ENCODE results near the gene BPIFB2. TPM values are rescaled to one million over a fixed set of nuclear protein-coding genes. Genes with fewer than 3 reads are reported as not detected.

Gene BPIFB2
- polyA plus RNA-seq, 3 donors, result not detected

DNA sequence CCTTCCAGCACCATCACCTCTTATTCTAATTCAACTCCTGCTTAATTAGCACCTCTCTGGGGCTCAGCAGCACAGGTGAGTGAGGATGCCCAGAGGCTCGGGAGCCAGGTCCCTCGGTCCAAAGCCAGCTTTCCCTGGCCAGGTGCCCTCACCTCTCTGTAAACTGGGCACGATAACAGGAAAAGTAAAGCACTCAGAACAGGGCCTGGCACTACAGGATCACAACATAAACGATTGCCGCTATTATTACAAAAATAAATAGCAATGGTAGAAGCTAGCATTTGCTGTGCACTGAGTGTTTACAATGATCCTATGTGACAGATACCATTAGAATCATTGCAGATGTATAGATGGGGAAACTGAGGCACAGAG is 2.6 kb downstream of the BPIFB2 start:
- no peak overlapping the region for H3K9ac ChIP-seq (ENCODE audit: insufficient read depth, low read length, poor library complexity, severe bottlenecking)
- TF ChIP-seq, protein P1, sequence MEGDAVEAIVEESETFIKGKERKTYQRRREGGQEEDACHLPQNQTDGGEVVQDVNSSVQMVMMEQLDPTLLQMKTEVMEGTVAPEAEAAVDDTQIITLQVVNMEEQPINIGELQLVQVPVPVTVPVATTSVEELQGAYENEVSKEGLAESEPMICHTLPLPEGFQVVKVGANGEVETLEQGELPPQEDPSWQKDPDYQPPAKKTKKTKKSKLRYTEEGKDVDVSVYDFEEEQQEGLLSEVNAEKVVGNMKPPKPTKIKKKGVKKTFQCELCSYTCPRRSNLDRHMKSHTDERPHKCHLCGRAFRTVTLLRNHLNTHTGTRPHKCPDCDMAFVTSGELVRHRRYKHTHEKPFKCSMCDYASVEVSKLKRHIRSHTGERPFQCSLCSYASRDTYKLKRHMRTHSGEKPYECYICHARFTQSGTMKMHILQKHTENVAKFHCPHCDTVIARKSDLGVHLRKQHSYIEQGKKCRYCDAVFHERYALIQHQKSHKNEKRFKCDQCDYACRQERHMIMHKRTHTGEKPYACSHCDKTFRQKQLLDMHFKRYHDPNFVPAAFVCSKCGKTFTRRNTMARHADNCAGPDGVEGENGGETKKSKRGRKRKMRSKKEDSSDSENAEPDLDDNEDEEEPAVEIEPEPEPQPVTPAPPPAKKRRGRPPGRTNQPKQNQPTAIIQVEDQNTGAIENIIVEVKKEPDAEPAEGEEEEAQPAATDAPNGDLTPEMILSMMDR (IDR thresholded peaks at IDR 0.05), result no peak
- Mint-ChIP-seq H3K27ac (no peak overlapping the region), H3K9me3 (peaks cover 0 to 3% (median 3%) of the 10 kb centered on the region in 7 donors), H3K27me3 (ENCODE audit: low read depth in 3 of 3) (peaks cover 0 to 2% (median 0%) of the 10 kb centered on the region in 3 donors), H3K4me3 (no peak overlapping the region), H3K4me1 (no peaks in the 10 kb centered on the region), H3K36me3 (no peaks in the 10 kb centered on the region)
- no peaks in the 10 kb centered on the region for H3K9me3 ChIP-seq (replicated peaks in 1 of 2; ENCODE audit: control insufficient read depth in 1 of 2, insufficient read depth in 1 of 2, low read length in 2 of 2)
- H3K27me3 ChIP-seq (ENCODE audit: control insufficient read depth in 2 of 2, insufficient read depth in 2 of 2, low read length in 2 of 2), result no peaks in the 10 kb centered on the region
- no peaks in the 10 kb centered on the region for H3K79me2 ChIP-seq (ENCODE audit: insufficient read depth, low read length)
- H3K4me2 ChIP-seq (replicated peaks; ENCODE audit: extremely low read depth, low read length, poor library complexity, severe bottlenecking), result no peak overlapping the region
- no peak for DNase-seq
- no peak overlapping the region for H2AFZ ChIP-seq (ENCODE audit: insufficient read depth, low read depth, low read length, poor library complexity, severe bottlenecking)
- H3K36me3 ChIP-seq (replicated peaks in 1 of 2; ENCODE audit: control insufficient read depth in 1 of 2, insufficient read depth in 2 of 2, low read length in 2 of 2), result no peaks in the 10 kb centered on the region
- no peak overlapping the region for H3K27ac ChIP-seq (ENCODE audit: low read depth in 1 of 2, low read length in 2 of 2)
- no peaks in the 10 kb centered on the region for H3K4me1 ChIP-seq (ENCODE audit: control insufficient read depth in 1 of 2, insufficient read depth in 2 of 2, low read length in 2 of 2)
- no peak overlapping the region for H3K4me3 ChIP-seq (replicated peaks in 1 of 3; ENCODE audit: low read depth in 2 of 3, low read length in 3 of 3)
- intact Hi-C loops (cut with micrococcal nuclease), result no loop called here
- 89% methylated on average over 2 of the region's 5 CpGs for WGBS (ENCODE audit: insufficient coverage)
- no peaks in the 10 kb centered on the region for H4K20me1 ChIP-seq (ENCODE audit: insufficient read depth, low read length)

DNA sequence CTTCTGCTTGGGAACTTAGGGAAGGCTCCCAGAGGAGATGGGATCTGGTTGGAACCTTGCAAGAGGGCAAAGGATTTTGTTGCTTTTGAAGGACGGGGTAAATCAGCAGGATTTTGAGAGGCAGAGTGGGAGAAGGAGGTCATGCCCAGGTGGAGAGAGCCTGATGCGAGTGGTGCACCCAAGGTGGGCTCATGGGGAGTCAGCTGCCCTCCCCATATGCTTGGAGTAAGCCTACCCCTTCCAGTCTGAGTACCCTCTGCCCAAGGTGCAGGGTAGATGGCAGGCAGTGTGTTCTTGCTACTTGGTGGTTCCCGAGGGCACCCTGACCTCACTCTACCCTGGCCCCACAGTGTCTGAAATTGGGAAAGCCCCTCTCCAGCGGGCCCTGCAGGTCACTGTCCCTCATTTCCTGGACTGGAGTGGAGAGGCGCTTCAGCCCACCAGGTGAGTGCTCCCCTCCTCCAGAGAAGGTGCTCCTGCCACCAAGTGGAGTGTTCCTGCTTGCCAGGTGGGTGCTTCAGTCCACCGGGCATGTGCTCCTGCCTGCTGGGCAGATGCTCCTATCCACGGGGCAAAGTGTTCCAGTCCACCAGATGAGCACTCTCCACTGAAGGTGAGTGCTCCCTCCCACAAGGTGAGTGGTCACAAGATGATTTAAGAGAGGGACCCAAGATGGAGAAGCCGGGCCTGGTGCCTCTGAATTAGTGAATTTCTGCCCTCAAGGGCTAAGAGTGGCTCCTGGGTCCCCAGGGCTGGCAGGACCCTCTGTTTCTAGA is 3.4 kb downstream of the BPIFB2 start:
- H3K4me3 Mint-ChIP-seq, result no peak overlapping the region
- H3K36me3 Mint-ChIP-seq, result no peaks in the 10 kb centered on the region
- H3K9me3 Mint-ChIP-seq, result no peaks in the 10 kb centered on the region
- no peaks in the 10 kb centered on the region for H3K9me3 ChIP-seq (replicated peaks in 1 of 2; ENCODE audit: control insufficient read depth in 1 of 2, insufficient read depth in 1 of 2, low read length in 2 of 2)
- H3K36me3 ChIP-seq (replicated peaks in 1 of 2; ENCODE audit: control insufficient read depth in 1 of 2, insufficient read depth in 2 of 2, low read length in 2 of 2), result no peaks in the 10 kb centered on the region
- TF ChIP-seq, protein P1 (IDR thresholded peaks at IDR 0.05), result no peak
- no peaks in the 10 kb centered on the region for H3K4me1 ChIP-seq (ENCODE audit: control insufficient read depth in 1 of 2, insufficient read depth in 2 of 2, low read length in 2 of 2)
- no peaks in the 10 kb centered on the region for H3K79me2 ChIP-seq (ENCODE audit: insufficient read depth, low read length)
- H3K9ac ChIP-seq (ENCODE audit: insufficient read depth, low read length, poor library complexity, severe bottlenecking), result no peak overlapping the region
- peaks cover 0 to 2% (median 0%) of the 10 kb centered on the region in 3 donors for H3K27me3 Mint-ChIP-seq (ENCODE audit: low read depth in 3 of 3)
- no peak overlapping the region for H3K27ac Mint-ChIP-seq
- H3K27me3 ChIP-seq (ENCODE audit: control insufficient read depth in 2 of 2, insufficient read depth in 2 of 2, low read length in 2 of 2), result no peaks in the 10 kb centered on the region
- H3K4me2 ChIP-seq (replicated peaks; ENCODE audit: extremely low read depth, low read length, poor library complexity, severe bottlenecking), result no peak overlapping the region
- no peak overlapping the region for H2AFZ ChIP-seq (ENCODE audit: insufficient read depth, low read depth, low read length, poor library complexity, severe bottlenecking)
- H3K4me3 ChIP-seq (replicated peaks in 1 of 3; ENCODE audit: low read depth in 2 of 3, low read length in 3 of 3), result no peak overlapping the region
- intact Hi-C loops (cut with micrococcal nuclease), result no loop called here
- WGBS (ENCODE audit: insufficient coverage), result 90% methylated on average over 5 of the region's 8 CpGs
- DNase-seq, result no peak
- H4K20me1 ChIP-seq (ENCODE audit: insufficient read depth, low read length), result no peaks in the 10 kb centered on the region
- H3K27ac ChIP-seq (ENCODE audit: low read depth in 1 of 2, low read length in 2 of 2), result no peak overlapping the region
- no peaks in the 10 kb centered on the region for H3K4me1 Mint-ChIP-seq

Data from CD14-positive monocyte (primary cell).